NCI-H460 (cell line): Measurements from ENCODE around the gene LAIR1. TPM values are rescaled to one million over a fixed set of nuclear protein-coding genes. Genes with fewer than 3 reads are reported as not detected.

Experiments
- DNase-seq: peaks from one replicate; pipeline ENCODE4 v3.0.0-alpha.2; 2016; ENCODE audit warnings: low read depth; ENCODE audit errors: extremely low read depth
- total RNA-seq: library from RNA; depleted of rRNA; stranded (reverse); fragments of >200 nt; shearing (Covaris generic); gene quantifications from 2 replicates; pipeline ENCODE4 v1.2.3, GENCODE V29; 2014; rRNA removed

The LAIR1 gene
- total RNA-seq, 1 experiment from 2014 or later, result not detected

GRCh38 chr19:54319892-54320670, 44.6 kb downstream of the LAIR1 start:
- no peak for DNase-seq

DNA sequence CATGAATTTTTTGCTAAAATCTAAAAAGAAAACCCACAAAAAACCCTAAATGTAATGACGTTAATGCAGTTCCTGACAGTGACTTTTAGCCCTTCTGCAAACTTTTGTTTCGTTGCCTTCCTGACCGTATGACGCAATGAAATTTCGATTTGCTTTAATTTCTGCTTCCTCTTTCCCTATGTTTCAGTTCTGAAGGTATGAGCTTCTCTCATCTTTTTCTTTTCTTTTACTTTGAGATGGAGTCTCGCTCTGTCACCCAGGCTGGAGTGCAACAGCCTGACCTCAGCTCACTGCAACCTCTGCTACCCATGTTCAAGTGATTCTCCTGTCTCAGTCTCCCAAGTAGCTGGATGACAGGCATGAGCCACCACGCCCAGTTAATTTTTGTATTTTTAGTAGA, 45.7 kb downstream of the LAIR1 start:
- DNase-seq, result no peak

- DNase-seq, result no peak
Observed at GRCh38 chr19:54317965-54318240, 46.8 kb downstream of the LAIR1 start.

GRCh38 chr19:54317108-54317964, 47.4 kb downstream of the LAIR1 start:
- DNase-seq, result no peak

DNA sequence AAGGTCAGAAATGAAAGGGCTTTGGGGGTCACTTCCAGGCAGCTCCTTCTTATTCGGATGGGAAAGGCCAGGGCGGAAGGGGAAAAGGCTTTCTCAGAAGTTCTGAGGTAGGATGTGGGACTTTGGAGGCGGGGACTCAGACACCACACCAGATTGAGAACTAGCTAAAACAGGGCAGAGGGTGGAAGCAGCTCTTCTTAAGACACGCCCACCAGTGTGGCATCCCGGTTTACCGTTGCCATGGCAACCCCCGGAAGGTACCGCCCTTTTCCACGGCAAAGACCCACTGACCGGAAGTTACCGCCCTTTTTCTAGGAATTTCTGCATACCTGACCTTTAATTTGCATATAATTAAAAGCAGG, 48.0 kb downstream of the LAIR1 start:
- no peak for DNase-seq

DNA sequence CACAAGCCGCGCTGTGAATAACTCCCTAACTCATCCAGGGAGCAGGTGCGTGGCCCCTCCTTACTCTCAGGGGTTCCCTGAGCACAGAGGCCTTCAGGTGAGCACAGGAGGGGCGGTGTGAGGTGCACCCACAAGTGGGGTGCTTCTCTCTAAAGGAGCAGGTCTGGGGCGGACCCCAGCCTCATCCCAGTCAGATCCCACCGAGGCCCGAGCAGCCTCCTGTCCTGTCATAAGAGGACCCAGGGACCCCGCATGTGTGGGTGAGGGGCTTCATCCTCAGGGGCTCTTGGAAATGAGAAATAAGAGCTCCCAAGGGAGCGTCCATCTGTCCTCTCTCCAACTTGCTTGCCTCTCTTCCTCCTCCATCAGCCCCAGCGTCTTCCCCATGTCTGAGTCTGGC, 48.8 kb downstream of the LAIR1 start:
- DNase-seq, result no peak

GRCh38 chr19:54312436-54313377, 52.0 kb downstream of the LAIR1 start, which contains the start of gene LILRA5:
Gene LILRA5 (minus strand): TSS chr19:54313166. CDS start chr19:54313019, 147 bp downstream.
- DNase-seq, result no peak

- no peak for DNase-seq
Observed at GRCh38 chr19:54312011-54312410, 52.7 kb downstream of the LAIR1 start.

DNA sequence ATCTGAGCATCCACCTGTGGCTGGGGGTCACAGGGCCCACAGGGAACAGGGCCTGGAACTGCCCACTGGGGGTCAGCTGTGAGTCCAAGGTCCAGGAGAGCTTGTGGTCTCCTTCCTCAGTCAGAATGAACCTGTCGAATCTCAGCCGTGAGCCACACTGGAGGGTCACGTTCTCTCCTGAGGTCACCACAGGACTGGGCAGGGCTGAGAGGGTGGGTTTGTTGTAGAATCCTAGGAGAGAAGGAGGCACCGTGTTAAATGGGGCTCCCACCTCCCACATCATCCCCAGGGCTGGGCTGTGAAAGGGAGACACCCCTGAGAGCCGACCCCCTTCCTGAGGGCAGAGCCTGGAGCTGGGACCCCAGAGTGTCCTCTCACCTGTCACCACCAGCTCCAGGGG, 53.2 kb downstream of the LAIR1 start:
- DNase-seq, result no peak

DNA sequence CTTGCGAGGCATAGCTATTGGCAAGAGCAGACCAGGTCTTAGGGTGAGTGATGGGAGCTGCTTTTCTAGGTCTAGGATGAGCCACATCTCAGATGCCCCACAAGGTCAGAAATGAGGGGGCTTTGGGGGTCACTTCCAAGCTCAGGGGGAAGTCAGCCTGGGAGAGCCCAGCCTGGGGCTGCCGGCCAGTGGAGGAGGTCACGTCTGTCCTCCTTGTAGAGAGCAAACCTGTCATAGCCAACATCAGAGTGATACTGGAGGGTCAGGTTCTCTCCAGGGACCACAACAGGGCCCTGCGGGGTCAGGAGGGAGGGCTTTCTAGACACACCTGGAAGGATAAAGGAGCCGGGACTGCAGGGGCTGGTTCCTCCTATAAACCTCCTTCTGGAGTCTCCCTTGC, 54.2 kb downstream of the LAIR1 start:
- no peak for DNase-seq

GRCh38 chr19:54309811-54310210, 54.9 kb downstream of the LAIR1 start:
- no peak for DNase-seq

GRCh38 chr19:54307389-54308020, 57.2 kb downstream of the LAIR1 start:
- DNase-seq, result no peak

DNA sequence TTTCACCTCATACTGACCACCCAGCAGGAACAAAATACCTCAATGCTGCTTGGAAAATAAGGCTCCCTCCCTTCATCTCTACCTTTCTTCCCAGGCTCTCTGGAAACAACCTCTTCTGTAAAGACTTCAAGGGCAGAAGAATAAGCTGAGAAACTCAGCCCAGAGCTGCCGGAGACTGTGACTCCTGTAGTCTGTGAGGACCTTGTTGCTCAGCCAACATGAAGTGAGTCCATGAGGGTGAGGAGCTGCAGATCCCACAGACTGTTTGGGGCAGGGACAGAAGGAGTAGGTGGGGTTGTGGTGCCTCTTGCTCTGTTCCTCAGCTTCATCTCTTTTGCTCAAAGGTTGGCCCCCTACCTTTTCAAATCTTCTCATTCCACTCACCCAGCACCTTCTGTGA, 59.6 kb downstream of the LAIR1 start:
- no peak for DNase-seq

DNA sequence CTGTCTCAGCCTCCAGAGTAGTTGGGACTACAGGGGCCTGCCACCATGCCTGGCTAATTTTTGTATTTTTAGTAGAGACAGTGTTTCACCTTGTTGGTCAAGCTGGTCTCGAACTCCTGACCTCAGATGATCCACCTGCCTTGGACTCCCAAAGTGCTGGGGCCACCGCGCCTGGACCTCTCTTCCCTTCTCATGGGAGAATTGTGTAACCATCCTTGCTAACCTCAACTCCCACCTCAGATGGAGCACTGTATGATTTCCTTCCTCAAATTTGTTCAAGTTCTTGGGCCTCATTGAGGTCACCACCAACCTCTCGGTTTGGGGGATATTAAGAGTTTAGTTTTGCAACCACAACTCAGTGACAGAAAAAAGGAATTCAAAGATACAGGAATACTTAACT, 62.5 kb downstream of the LAIR1 start:
- DNase-seq, result no peak

Other genes with a start within 250 kb of the LAIR1 start
- gene TFPT, start 249.3 kb downstream of the LAIR1 start, total RNA-seq, result 8.3 and 10.2 TPM in 2 replicates
- 28.5 and 34.1 TPM in 2 replicates for gene PRPF31, start 249.2 kb downstream of the LAIR1 start, total RNA-seq
- gene CNOT3, start 227.2 kb downstream of the LAIR1 start, total RNA-seq, result 12.3 and 19.2 TPM in 2 replicates
- 7.7 and 8.2 TPM in 2 replicates for gene LENG1, start 205.2 kb downstream of the LAIR1 start, total RNA-seq
- gene TMC4, start 191.8 kb downstream of the LAIR1 start, total RNA-seq, result 0.30 and 0.63 TPM in 2 replicates
- 27.5 and 28.9 TPM in 2 replicates for gene MBOAT7, start 175.4 kb downstream of the LAIR1 start, total RNA-seq
- gene TSEN34, start 173.6 kb downstream of the LAIR1 start, total RNA-seq, result 27.3 and 38.4 TPM in 2 replicates
- 2,109 and 2,437 TPM in 2 replicates for gene RPS9, start 164.1 kb downstream of the LAIR1 start, total RNA-seq
- not detected in 2 replicates for gene LILRB3, start 141.9 kb downstream of the LAIR1 start, total RNA-seq
- gene LILRA6, start 122.1 kb downstream of the LAIR1 start, total RNA-seq, result not detected in 2 replicates
- gene LILRB5, start 107.7 kb downstream of the LAIR1 start, total RNA-seq, result not detected in 2 replicates
- not detected in 2 replicates for gene LILRB2, start 83.8 kb downstream of the LAIR1 start, total RNA-seq
- gene LILRA5, start 51.8 kb downstream of the LAIR1 start, total RNA-seq, result not detected in 2 replicates
- not detected in 2 replicates for gene LILRA4, start 25.8 kb downstream of the LAIR1 start, total RNA-seq
- not detected in 2 replicates for gene TTYH1, start 50.5 kb upstream of the LAIR1 start, total RNA-seq
- gene LENG8, start 84.3 kb upstream of the LAIR1 start, total RNA-seq, result 30.4 and 32.9 TPM in 2 replicates
- 6.2 and 8.2 TPM in 2 replicates for gene LENG9, start 98.8 kb upstream of the LAIR1 start, total RNA-seq
- 0.17 TPM in 1 of 2 replicates, not detected in the other for gene CDC42EP5, start 108.4 kb upstream of the LAIR1 start, total RNA-seq
- gene LAIR2, start 137.9 kb upstream of the LAIR1 start, total RNA-seq, result not detected in 2 replicates
- not detected in 2 replicates for gene LILRA2, start 208.9 kb upstream of the LAIR1 start, total RNA-seq
- gene LILRA1, start 228.7 kb upstream of the LAIR1 start, total RNA-seq, result not detected in 2 replicates